Pancreas (tissue), 10 donors: ENCODE results near the gene CAPG. TPM values are rescaled to one million over a fixed set of nuclear protein-coding genes. Genes with fewer than 3 reads are reported as not detected.
"Not testable (repeated sequence)": the region's sequence is repeated elsewhere in the genome, so short reads cannot be mapped to it uniquely, and the experiment has no call there.

Experiments
- ATAC-seq, 4 donors: fragments of 200-7000 bp; cut with Tn5 transposase; one replicate each; pipeline versions ENCODE4 v1.8.0 to v1.9.1; 2020; ENCODE audit warnings: mild to moderate bottlenecking in 4 of 4, moderate library complexity in 4 of 4
- DNase-seq, 6 donors: peaks; one replicate each; pipeline ENCODE4 v3.0.0-alpha.2; 2020
- FAIRE-seq: peaks from 2 replicates; lab custom pipeline; 2012; peaks lifted over from hg19 to GRCh38; lab: Jason Lieb, UNC
- H3K27ac ChIP-seq, 4 donors: fragments of 200-600 bp; sonication (generic); 1 replicate in 3 of 4; 2 replicates in 1 of 4; pipeline versions ENCODE4 v1.5.0 to v1.8.0; 2020
- H3K27me3 ChIP-seq, 4 donors: fragments of 200-600 bp; one replicate each; pipeline ENCODE4 v1.8.0; 2021
- H3K36me3 ChIP-seq, 3 donors: fragments of 200-600 bp; sonication (generic) in 1 of 3; one replicate each; pipeline versions ENCODE4 v1.5.0 to v1.8.0; 2020 to 2021
- H3K4me1 ChIP-seq, 3 donors: fragments of 200-600 bp; one replicate each; pipeline ENCODE4 v1.8.0; 2021
- H3K4me3 ChIP-seq, 4 donors: fragments of 200-600 bp; sonication (generic) in 2 of 4; one replicate each; pipeline versions ENCODE4 v1.5.0 to v1.8.0; 2020 to 2021
- H3K9me3 ChIP-seq, 4 donors: fragments of 200-600 bp; one replicate each; pipeline ENCODE4 v1.8.0; 2021
- WGBS, 2 donors: extraction: QIAGEN DNeasy Blood & Tissue Kit; methylation state at CpG; one replicate each; pipeline ENCODE4 v1.1.7; 2013; 5-methylcytosine and 5-hydroxymethylcytosine counted together
- intact Hi-C, 3 donors: fragments of 100-400 bp; cut with DNase I; formaldehyde crosslinking; loops; one replicate each; pipeline versions ENCODE4 v1.11.1 to v1.14.2; 2022
- polyA plus RNA-seq, 2 donors: library from polyadenylated mRNA; stranded (reverse); fragments of 200-250 nt; gene quantifications; one replicate each; pipeline ENCODE4 v1.2.3, GENCODE V29; 2013
- total RNA-seq, 6 donors: library from RNA; stranded (reverse); fragmentation: NEBNext Ultra II Directional in 4 of 6; extraction: Animal tissue kit (Norgen Biotek cat#: 25700) in 4 of 6; gene quantifications; one replicate each; pipeline versions ENCODE4 v1.2.1 to v1.2.4, GENCODE V29; 2021 to 2023
- TF ChIP-seq, protein P1 (sequence below), 4 donors: fragments of 200-600 bp; sonication (generic) in 3 of 4; IDR thresholded peaks; one replicate each; pipeline versions ENCODE4 v1.5.0 to v1.8.0; 2021; ENCODE audit warnings: antibody characterized with exemption in 4 of 4
- donor health status: healthy with polysubstance abuse.
- donor health status: DM: no; HTN: no; CAD: no; lungs with moderate emphysema.
- donor health status: DM: no; HTN: no; CAD: no.
- donor health status: control.
- donor health status: control.
- donor health status: Bipolar disorder and iron deficiency.
- donor health status: DM: yes; HTN: yes; CAD: no.
- donor health status: DM: no; HTN: no; CAD: no.
- donor health status: DM: no; HTN: no; CAD: no.
- donor health status: DM: yes; HTN: yes; CAD: no.

CAPG gene
- total and polyA plus RNA-seq, 8 donors = 10.9 to 111 (median 37.5) TPM

DNA sequence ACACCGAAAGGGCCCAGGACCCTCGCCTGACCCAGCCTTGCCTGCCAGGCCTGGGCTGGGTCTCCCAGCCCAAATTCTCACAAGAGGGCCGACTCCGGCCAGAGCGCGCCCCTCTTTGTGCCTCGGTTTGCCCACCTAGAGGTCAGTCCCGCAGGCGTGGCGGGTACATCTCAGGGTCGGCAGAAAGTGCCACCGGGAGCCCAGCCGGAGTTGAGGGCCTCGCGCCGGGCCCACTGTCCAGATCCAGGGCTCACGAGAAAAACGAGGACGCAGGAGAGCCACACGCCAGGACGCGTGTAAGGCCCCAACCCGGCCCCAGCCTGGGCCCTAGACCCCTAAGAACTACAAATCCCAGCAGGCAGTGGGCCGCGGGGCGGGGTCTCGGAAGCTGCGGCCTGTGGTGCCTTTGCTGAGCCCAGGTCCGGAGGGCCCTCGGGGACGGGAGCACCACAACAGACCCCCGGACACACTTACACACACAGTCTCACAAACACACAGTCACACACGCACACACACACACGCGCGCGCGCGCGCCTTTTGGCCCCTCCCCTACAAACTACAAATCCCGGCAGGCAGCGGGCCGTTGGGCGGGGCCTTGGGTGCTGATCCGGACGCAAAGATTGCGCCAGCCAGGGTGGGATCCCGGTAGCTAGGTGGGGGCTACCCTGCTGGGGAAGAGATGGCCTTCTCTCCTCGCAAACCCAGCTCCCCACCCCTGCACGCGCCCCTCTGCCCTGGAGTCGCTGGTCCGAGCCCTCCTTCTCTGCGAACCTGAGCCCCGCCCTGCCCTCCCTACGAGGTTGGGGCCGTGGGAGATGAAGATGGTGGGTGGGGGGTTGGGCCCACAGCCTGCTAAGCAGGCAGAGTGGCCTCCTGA lies 8.2 kb upstream of the CAPG start, which contains the start of gene SH2D6:
Gene SH2D6 (plus strand): TSS at position 583 of the 877 bp plus-strand sequence. CDS start 10,752 bp downstream, outside the sequence.
- FAIRE-seq (no peak), DNase-seq (peak; percentile 81 to 91 (median 86)), ATAC-seq (peak; percentile 40 to 66 (median 57))
- H3K27me3 ChIP-seq = no peaks in the 10 kb centered on the region
- peak within 1 kb of the TSS; percentile 71 to 88 (median 82) for H3K27ac ChIP-seq
- H3K9me3 ChIP-seq = no peaks in the 10 kb centered on the region
- TF ChIP-seq, protein P1, sequence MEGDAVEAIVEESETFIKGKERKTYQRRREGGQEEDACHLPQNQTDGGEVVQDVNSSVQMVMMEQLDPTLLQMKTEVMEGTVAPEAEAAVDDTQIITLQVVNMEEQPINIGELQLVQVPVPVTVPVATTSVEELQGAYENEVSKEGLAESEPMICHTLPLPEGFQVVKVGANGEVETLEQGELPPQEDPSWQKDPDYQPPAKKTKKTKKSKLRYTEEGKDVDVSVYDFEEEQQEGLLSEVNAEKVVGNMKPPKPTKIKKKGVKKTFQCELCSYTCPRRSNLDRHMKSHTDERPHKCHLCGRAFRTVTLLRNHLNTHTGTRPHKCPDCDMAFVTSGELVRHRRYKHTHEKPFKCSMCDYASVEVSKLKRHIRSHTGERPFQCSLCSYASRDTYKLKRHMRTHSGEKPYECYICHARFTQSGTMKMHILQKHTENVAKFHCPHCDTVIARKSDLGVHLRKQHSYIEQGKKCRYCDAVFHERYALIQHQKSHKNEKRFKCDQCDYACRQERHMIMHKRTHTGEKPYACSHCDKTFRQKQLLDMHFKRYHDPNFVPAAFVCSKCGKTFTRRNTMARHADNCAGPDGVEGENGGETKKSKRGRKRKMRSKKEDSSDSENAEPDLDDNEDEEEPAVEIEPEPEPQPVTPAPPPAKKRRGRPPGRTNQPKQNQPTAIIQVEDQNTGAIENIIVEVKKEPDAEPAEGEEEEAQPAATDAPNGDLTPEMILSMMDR (IDR thresholded peaks at IDR 0.05) = no peak
- H3K36me3 ChIP-seq = no peaks in the 10 kb centered on the region
- H3K4me3 ChIP-seq = peak within 1 kb of the TSS; percentile 43 to 67 (median 61)
- 15 to 19% methylated on average over 44 to 57 of the region's 57 CpGs for WGBS, 2 donors
- peaks cover 23 to 41% (median 35%) of the 10 kb centered on the region in 3 donors for H3K4me1 ChIP-seq
- intact Hi-C loops = no loop called here

DNA sequence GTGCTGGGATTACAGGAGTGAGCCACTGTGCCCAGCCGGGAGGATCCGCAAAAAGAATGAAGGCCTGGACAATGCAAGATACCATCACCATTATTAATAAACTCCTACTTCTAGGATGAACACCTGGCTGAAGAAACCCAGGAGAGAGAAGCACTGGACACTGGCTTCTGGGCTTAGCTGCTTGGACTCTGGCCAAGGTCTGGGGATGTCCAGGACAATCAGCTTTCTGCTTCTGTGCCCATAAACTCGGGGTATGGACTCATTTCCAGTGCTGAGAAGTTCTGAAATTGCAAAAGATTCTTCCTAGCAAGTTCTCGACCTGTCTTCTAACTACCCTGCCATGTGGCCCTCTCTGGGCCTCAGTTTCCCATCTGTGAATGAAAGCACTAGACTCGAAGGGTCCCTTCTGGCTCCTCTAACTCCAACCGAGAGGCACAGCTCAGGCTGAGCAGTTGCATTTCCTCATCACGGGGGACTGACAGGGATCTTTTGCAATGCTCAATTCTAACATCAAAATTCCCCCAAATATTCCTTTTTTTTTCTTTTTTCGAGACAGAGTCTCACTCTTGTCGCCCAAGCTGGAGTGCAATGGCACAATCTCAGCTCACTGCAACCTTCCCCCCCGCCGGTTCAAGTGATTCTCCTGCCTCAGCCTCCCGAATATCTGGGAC lies 5.9 kb upstream of the CAPG start:
- intact Hi-C loops = no loop called here
- FAIRE-seq (no peak), ATAC-seq (no peak), DNase-seq (no peak)
- H3K27me3 ChIP-seq = no peaks in the 10 kb centered on the region
- no peaks in the 10 kb centered on the region for H3K9me3 ChIP-seq
- WGBS, 2 donors = 77 to 84% methylated on average over 12 of the region's 12 CpGs
- peaks cover 11 to 25% (median 21%) of the 10 kb centered on the region in 3 donors for H3K4me1 ChIP-seq
- TF ChIP-seq, protein P1 (IDR thresholded peaks at IDR 0.05) = no peak
- no peak overlapping the region for H3K27ac ChIP-seq
- no peaks in the 10 kb centered on the region for H3K36me3 ChIP-seq
- no peak overlapping the region for H3K4me3 ChIP-seq

GRCh38 chr2:85414761-85415553 lies 4.8 kb upstream of the CAPG start:
- intact Hi-C loops = no loop called here
- FAIRE-seq (no peak), DNase-seq (no peak), ATAC-seq (no peak)
- no peak overlapping the region for H3K27ac ChIP-seq
- whole genome bisulfite sequencing, 2 donors = 84% methylated on average over 7 of the region's 7 CpGs
- H3K9me3 ChIP-seq = no peaks in the 10 kb centered on the region
- no peaks in the 10 kb centered on the region for H3K36me3 ChIP-seq
- no peaks in the 10 kb centered on the region for H3K27me3 ChIP-seq
- TF ChIP-seq, protein P1 (IDR thresholded peaks at IDR 0.05) = no peak
- H3K4me1 ChIP-seq = peaks cover 8 to 15% (median 14%) of the 10 kb centered on the region in 3 donors
- no peak overlapping the region for H3K4me3 ChIP-seq

DNA sequence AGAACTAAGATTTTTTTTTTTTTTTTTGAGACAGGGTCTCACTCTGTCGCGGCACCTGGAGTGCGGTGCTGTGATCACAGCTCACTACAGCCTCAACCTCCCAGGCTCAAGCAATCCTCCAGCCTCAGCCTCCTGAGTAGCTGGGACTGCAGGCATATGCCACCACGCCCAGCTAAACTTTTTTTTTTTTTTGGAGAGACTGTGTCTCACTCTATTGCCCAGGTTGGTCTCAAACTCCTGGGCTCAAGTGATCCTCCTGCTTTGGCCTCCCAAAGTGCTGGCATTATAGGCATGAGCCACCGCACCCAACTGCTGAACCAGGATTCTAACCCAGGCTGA lies 4.2 kb upstream of the CAPG start:
- H3K36me3 ChIP-seq, H3K27me3 ChIP-seq, ATAC-seq, intact Hi-C loops, H3K9me3 ChIP-seq, FAIRE-seq, DNase-seq: not testable (repeated sequence)
- WGBS, 2 donors = 75 to 78% methylated on average over 5 of the region's 5 CpGs
- peaks cover 6 to 10% (median 9%) of the 10 kb centered on the region in 3 donors for H3K4me1 ChIP-seq
- H3K27ac ChIP-seq = peak overlapping the region in 1 of 4 donors; percentile 61
- peak overlapping the region in 1 of 4 donors; percentile 56 for H3K4me3 ChIP-seq
